ENCODE measurements around the gene KANTR.

Gene KANTR

GRCh38 chrX:53093748-53094581 lies at the start of gene KANTR:
TSS of gene KANTR (plus strand) at chrX:53094142. CDS start at chrX:53124273, 30,131 bp downstream.
- H3K4me3 ChIP-seq (ENCODE audit: insufficient read length, low read depth) = peak within 1 kb of the TSS; percentile 75
- no peaks in the 10 kb centered on the region for H3K9me3 ChIP-seq (ENCODE audit: insufficient read depth, low read length)
- H3K9ac ChIP-seq (ENCODE audit: insufficient read length, low read depth) = peak within 1 kb of the TSS; percentile 85
- TF ChIP-seq SUZ12 (IDR thresholded peaks at IDR 0.05; ENCODE audit: extremely low read depth, insufficient read depth, insufficient read length) (no peak), YY1 (IDR thresholded peaks at IDR 0.05; ENCODE audit: insufficient read depth, insufficient read length) (no peak), ZNF274 (IDR thresholded peaks at IDR 0.05; ENCODE audit: low read depth, low read length) (no peak)
- H3K27me3 ChIP-seq (ENCODE audit: insufficient read depth, insufficient read length) = no peaks in the 10 kb centered on the region
- no peaks in the 10 kb centered on the region for H3K4me1 ChIP-seq (ENCODE audit: insufficient read depth, insufficient read length)
- peaks cover 2% of the 10 kb centered on the region for H3K36me3 ChIP-seq (ENCODE audit: insufficient read depth, insufficient read length, low read length)
- peak; percentile 91 for DNase-seq (ENCODE audit: low read depth, low spot score)

DNA sequence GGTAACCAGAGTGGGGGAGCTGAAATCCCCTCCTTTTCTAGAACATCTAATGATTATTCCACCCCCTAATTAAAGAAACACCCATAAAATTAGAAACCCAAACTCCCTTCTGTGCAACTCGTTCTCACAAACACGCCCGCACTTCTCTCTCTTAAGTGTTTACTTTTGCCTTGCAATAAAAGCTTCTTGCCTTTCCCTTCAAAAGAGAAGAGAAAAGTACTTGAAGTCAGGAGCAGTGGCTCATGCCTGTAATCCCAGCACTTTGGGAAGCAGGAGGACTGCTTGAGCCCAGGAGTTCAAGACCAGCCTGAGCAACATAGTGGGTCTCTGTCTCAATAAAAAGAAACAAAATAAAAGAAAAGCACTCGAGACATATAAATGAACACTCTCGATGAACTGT lies 48.9 kb upstream of the KANTR start:
- H3K4me3 ChIP-seq (ENCODE audit: insufficient read length, low read depth) = no peak overlapping the region
- no peak overlapping the region for H3K9ac ChIP-seq (ENCODE audit: insufficient read length, low read depth)
- no peaks in the 10 kb centered on the region for H3K27me3 ChIP-seq (ENCODE audit: insufficient read depth, insufficient read length)
- H3K9me3 ChIP-seq (ENCODE audit: insufficient read depth, low read length) = no peaks in the 10 kb centered on the region
- H3K36me3 ChIP-seq (ENCODE audit: insufficient read depth, insufficient read length, low read length) = peaks cover 1% of the 10 kb centered on the region
- no peak for DNase-seq (ENCODE audit: low read depth, low spot score)
- TF ChIP-seq YY1 (IDR thresholded peaks at IDR 0.05; ENCODE audit: insufficient read depth, insufficient read length) (no peak), ZNF274 (IDR thresholded peaks at IDR 0.05; ENCODE audit: low read depth, low read length) (no peak), SUZ12 (IDR thresholded peaks at IDR 0.05; ENCODE audit: extremely low read depth, insufficient read depth, insufficient read length) (no peak)
- no peaks in the 10 kb centered on the region for H3K4me1 ChIP-seq (ENCODE audit: insufficient read depth, insufficient read length)

GRCh38 chrX:53047228-53047627 lies 46.7 kb upstream of the KANTR start:
- no peak overlapping the region for H3K4me3 ChIP-seq (ENCODE audit: insufficient read length, low read depth)
- DNase-seq (ENCODE audit: low read depth, low spot score) = no peak
- H3K27me3 ChIP-seq (ENCODE audit: insufficient read depth, insufficient read length) = no peaks in the 10 kb centered on the region
- H3K9ac ChIP-seq (ENCODE audit: insufficient read length, low read depth) = no peak overlapping the region
- TF ChIP-seq SUZ12 (IDR thresholded peaks at IDR 0.05; ENCODE audit: extremely low read depth, insufficient read depth, insufficient read length) (no peak), ZNF274 (IDR thresholded peaks at IDR 0.05; ENCODE audit: low read depth, low read length) (no peak), YY1 (IDR thresholded peaks at IDR 0.05; ENCODE audit: insufficient read depth, insufficient read length) (no peak)
- H3K4me1 ChIP-seq (ENCODE audit: insufficient read depth, insufficient read length) = no peaks in the 10 kb centered on the region
- peaks cover 5% of the 10 kb centered on the region for H3K36me3 ChIP-seq (ENCODE audit: insufficient read depth, insufficient read length, low read length)
- no peaks in the 10 kb centered on the region for H3K9me3 ChIP-seq (ENCODE audit: insufficient read depth, low read length)

GRCh38 chrX:53048169-53049126 lies 45.5 kb upstream of the KANTR start, which contains the start of gene GPR173:
TSS of gene GPR173 (plus strand) at chrX:53048789. CDS start at chrX:53076622, 27,833 bp downstream.
- peak; percentile 43 for DNase-seq (ENCODE audit: low read depth, low spot score)
- H3K9ac ChIP-seq (ENCODE audit: insufficient read length, low read depth) = peak within 1 kb of the TSS; percentile 83
- H3K4me3 ChIP-seq (ENCODE audit: insufficient read length, low read depth) = peak within 1 kb of the TSS; percentile 58
- H3K9me3 ChIP-seq (ENCODE audit: insufficient read depth, low read length) = no peaks in the 10 kb centered on the region
- peaks cover 7% of the 10 kb centered on the region for H3K36me3 ChIP-seq (ENCODE audit: insufficient read depth, insufficient read length, low read length)
- H3K27me3 ChIP-seq (ENCODE audit: insufficient read depth, insufficient read length) = no peaks in the 10 kb centered on the region
- TF ChIP-seq YY1 (IDR thresholded peaks at IDR 0.05; ENCODE audit: insufficient read depth, insufficient read length) (no peak), SUZ12 (IDR thresholded peaks at IDR 0.05; ENCODE audit: extremely low read depth, insufficient read depth, insufficient read length) (no peak), ZNF274 (IDR thresholded peaks at IDR 0.05; ENCODE audit: low read depth, low read length) (no peak)
- no peaks in the 10 kb centered on the region for H3K4me1 ChIP-seq (ENCODE audit: insufficient read depth, insufficient read length)

DNA sequence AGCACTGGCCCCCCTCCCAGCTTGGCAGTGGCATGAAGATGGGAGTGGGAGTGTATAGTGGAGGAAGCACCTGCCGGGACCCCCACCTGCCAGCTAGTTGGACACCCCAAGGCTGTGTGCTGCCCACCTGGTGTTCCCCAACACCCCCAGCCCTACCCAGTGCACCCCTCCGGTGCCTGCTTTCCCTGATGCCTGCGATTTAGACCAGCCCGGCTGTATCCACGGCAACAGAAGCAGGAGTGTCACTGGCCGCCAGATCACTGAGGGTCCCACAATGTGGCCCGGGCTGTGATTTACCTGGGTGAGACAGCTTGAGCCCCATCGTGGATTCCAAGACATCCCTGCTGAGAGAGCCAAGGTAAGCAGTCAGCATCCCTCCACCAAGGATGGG lies 44.8 kb upstream of the KANTR start:
- peak overlapping the region; percentile 58 for H3K4me3 ChIP-seq (ENCODE audit: insufficient read length, low read depth)
- TF ChIP-seq SUZ12 (IDR thresholded peaks at IDR 0.05; ENCODE audit: extremely low read depth, insufficient read depth, insufficient read length) = no peak
- no peak for TF ChIP-seq YY1 (IDR thresholded peaks at IDR 0.05; ENCODE audit: insufficient read depth, insufficient read length)
- TF ChIP-seq ZNF274 (IDR thresholded peaks at IDR 0.05; ENCODE audit: low read depth, low read length) = no peak
- no peaks in the 10 kb centered on the region for H3K9me3 ChIP-seq (ENCODE audit: insufficient read depth, low read length)
- peak overlapping the region; percentile 59 for H3K9ac ChIP-seq (ENCODE audit: insufficient read length, low read depth)
- H3K4me1 ChIP-seq (ENCODE audit: insufficient read depth, insufficient read length) = no peaks in the 10 kb centered on the region
- no peak for DNase-seq (ENCODE audit: low read depth, low spot score)
- peaks cover 8% of the 10 kb centered on the region for H3K36me3 ChIP-seq (ENCODE audit: insufficient read depth, insufficient read length, low read length)
- no peaks in the 10 kb centered on the region for H3K27me3 ChIP-seq (ENCODE audit: insufficient read depth, insufficient read length)

- Histone ChIP-seq H3K36me3 (ENCODE audit: insufficient read depth, insufficient read length, low read length) (peaks cover 8% of the 10 kb centered on the region), H3K4me3 (ENCODE audit: insufficient read length, low read depth) (no peak overlapping the region), H3K9ac (ENCODE audit: insufficient read length, low read depth) (peak overlapping the region; percentile 22), H3K4me1 (ENCODE audit: insufficient read depth, insufficient read length) (no peaks in the 10 kb centered on the region), H3K9me3 (ENCODE audit: insufficient read depth, low read length) (no peaks in the 10 kb centered on the region), H3K27me3 (ENCODE audit: insufficient read depth, insufficient read length) (no peaks in the 10 kb centered on the region)
- TF ChIP-seq SUZ12 (IDR thresholded peaks at IDR 0.05; ENCODE audit: extremely low read depth, insufficient read depth, insufficient read length) (no peak), ZNF274 (IDR thresholded peaks at IDR 0.05; ENCODE audit: low read depth, low read length) (no peak), YY1 (IDR thresholded peaks at IDR 0.05; ENCODE audit: insufficient read depth, insufficient read length) (no peak)
- DNase-seq (ENCODE audit: low read depth, low spot score) = no peak
Measured at GRCh38 chrX:53050841-53051240, 43.1 kb upstream of the KANTR start.

All from NT2/D1 (cell line).